WI38 (cell line): ENCODE measurements around the gene USP6NL.

Experiments
- H3K4me3 ChIP-seq: 2 replicates; pipeline ENCODE4 v1.5.1; 2011; ENCODE audit warnings: low read depth, mild to moderate bottlenecking, control low read depth, low read length
- CTCF ChIP-seq: IDR thresholded peaks from 2 replicates; pipeline ENCODE4 v1.5.1; 2012; ENCODE audit warnings: low read depth, mild to moderate bottlenecking, control low read depth, low read length

The USP6NL gene

GRCh38 chr10:11516431-11516746 is 95.1 kb downstream of the USP6NL start:
- H3K4me3 ChIP-seq: no peak overlapping the region
- TF ChIP-seq CTCF: no peak

- no peak overlapping the region for H3K4me3 ChIP-seq
- TF ChIP-seq CTCF: peak; percentile 67
Observed at GRCh38 chr10:11515596-11516430, 95.6 kb downstream of the USP6NL start.

GRCh38 chr10:11513727-11514126 is 97.7 kb downstream of the USP6NL start:
- no peak for TF ChIP-seq CTCF
- no peak overlapping the region for H3K4me3 ChIP-seq

GRCh38 chr10:11512596-11512995 is 98.9 kb downstream of the USP6NL start:
- no peak for TF ChIP-seq CTCF

GRCh38 chr10:11511321-11511720 is 100.1 kb downstream of the USP6NL start:
- no peak for TF ChIP-seq CTCF
- H3K4me3 ChIP-seq: no peak overlapping the region

More at GRCh38 chr10:11512596-11512995, 98.9 kb downstream of the USP6NL start:
- H3K4me3 ChIP-seq: no peak overlapping the region

- TF ChIP-seq CTCF: no peak
- H3K4me3 ChIP-seq: no peak overlapping the region
Observed at GRCh38 chr10:11510736-11511135, 100.7 kb downstream of the USP6NL start.

- no peak for TF ChIP-seq CTCF
- H3K4me3 ChIP-seq: no peak overlapping the region
Observed at GRCh38 chr10:11510281-11510680, 101.2 kb downstream of the USP6NL start.
